NCI-H345 (cell line): Measurements from ENCODE around the gene SPAG6.

Experiments used
- DNase-seq: peaks from one replicate; lab custom pipeline; 2025; lab: John Stamatoyannopoulos, UW

The SPAG6 gene

GRCh38 chr10:22460101-22460500, 114.8 kb downstream of the SPAG6 start:
- DNase-seq: no peak

DNA sequence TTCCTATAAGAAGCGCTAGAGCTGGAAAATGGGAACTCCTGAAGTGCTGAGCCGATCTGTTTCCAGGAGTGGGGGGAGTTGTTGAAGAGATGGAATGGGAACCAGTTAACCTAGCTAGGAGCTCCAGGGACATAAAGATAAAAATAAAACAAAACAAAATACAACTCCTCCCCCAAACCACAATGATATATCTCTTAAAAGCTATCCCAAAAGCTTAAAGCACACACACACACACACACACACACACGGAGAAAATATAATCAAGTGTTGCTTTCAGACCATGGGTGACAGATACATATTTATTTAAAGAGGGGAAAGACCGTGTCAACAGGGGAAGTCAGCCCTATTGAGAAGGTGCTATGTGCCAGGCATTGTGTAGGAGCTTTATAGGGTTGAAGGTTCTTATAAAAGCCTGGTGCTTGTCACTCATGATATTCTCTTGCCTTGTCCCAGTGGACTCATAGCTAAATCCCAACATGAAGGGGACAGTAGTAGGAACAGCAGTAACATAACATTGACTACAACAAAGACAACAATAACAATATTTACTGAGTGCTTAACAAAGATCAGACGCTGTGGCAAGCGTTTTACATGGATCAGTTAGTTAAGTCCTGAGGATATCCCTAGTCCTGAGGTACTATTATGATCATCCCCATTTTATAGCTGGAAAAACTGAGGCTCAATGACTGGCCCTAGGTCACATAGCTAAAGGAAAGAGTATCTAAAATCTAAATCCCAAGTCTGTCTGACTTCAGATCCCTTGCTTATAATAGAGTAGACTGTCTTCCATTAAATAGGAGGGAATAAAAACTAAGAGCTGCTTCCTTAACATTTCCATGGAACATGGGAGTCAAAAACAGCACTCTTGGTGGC, 115.5 kb downstream of the SPAG6 start:
- no peak for DNase-seq

- DNase-seq: no peak
Observed at GRCh38 chr10:22461891-22462290, 116.6 kb downstream of the SPAG6 start.

DNA sequence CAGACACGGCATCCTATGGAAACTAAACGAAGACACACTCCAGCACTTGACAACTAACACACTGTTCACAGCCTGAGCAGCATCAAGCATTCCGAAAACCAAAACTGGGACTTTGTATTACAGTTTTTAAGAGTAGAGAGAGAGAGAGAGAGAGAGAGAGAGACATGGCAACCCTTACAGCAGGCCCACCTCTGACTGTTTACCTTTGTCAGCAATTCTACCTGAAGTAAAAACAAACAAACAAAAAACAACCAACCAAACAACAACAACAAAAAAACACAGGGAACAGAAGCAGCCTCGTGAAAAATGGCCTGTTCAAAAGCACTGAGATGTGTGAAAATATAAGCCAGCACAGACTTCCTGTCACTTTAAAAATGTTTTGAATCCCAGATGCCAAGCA, 118.0 kb downstream of the SPAG6 start:
- no peak for DNase-seq

GRCh38 chr10:22464966-22465629, 119.8 kb downstream of the SPAG6 start:
- DNase-seq: no peak

GRCh38 chr10:22466763-22467334, 121.6 kb downstream of the SPAG6 start:
- no peak for DNase-seq
